ENCODE data around the gene CD84. TPM values are rescaled to one million over a fixed set of nuclear protein-coding genes. Genes with fewer than 3 reads are reported as not detected.

CD84 gene
- total RNA-seq, 2 donors from 2014 or later: 1.2 to 6.7 TPM

- no peak overlapping the region for H3K27ac ChIP-seq
- WGBS: 47% methylated on average over 8 of the region's 8 CpGs
- H3K4me1 ChIP-seq (replicated peaks): no peaks in the 10 kb centered on the region
- no peak for DNase-seq (ENCODE audit: low spot score)
- no peaks in the 10 kb centered on the region for H3K9me3 ChIP-seq
- H3K4me3 ChIP-seq: no peak overlapping the region
- no peak for TF ChIP-seq POLR2AphosphoS5 (IDR thresholded peaks at IDR 0.05)
- TF ChIP-seq POLR2A (IDR thresholded peaks at IDR 0.05): no peak
- TF ChIP-seq, protein P1, sequence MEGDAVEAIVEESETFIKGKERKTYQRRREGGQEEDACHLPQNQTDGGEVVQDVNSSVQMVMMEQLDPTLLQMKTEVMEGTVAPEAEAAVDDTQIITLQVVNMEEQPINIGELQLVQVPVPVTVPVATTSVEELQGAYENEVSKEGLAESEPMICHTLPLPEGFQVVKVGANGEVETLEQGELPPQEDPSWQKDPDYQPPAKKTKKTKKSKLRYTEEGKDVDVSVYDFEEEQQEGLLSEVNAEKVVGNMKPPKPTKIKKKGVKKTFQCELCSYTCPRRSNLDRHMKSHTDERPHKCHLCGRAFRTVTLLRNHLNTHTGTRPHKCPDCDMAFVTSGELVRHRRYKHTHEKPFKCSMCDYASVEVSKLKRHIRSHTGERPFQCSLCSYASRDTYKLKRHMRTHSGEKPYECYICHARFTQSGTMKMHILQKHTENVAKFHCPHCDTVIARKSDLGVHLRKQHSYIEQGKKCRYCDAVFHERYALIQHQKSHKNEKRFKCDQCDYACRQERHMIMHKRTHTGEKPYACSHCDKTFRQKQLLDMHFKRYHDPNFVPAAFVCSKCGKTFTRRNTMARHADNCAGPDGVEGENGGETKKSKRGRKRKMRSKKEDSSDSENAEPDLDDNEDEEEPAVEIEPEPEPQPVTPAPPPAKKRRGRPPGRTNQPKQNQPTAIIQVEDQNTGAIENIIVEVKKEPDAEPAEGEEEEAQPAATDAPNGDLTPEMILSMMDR (IDR thresholded peaks at IDR 0.05): no peak
- no peaks in the 10 kb centered on the region for H3K36me3 ChIP-seq
- no peaks in the 10 kb centered on the region for H3K27me3 ChIP-seq (replicated peaks; ENCODE audit: insufficient read depth)
- intact Hi-C loops (cut with DNase I): no loop called here
Observed at GRCh38 chr1:160539990-160540858, 39.1 kb downstream of the CD84 start.

- DNase-seq (ENCODE audit: low spot score): no peak
- Histone ChIP-seq H3K4me3 (no peak overlapping the region), H3K27me3 (replicated peaks; ENCODE audit: insufficient read depth) (no peaks in the 10 kb centered on the region), H3K36me3 (no peaks in the 10 kb centered on the region), H3K4me1 (replicated peaks) (no peaks in the 10 kb centered on the region), H3K27ac (no peak overlapping the region), H3K9me3 (no peaks in the 10 kb centered on the region)
- WGBS: 87% methylated on average over 6 of the region's 6 CpGs
- TF ChIP-seq, protein P1 (IDR thresholded peaks at IDR 0.05): no peak
- no peak for TF ChIP-seq POLR2A (IDR thresholded peaks at IDR 0.05)
- TF ChIP-seq POLR2AphosphoS5 (IDR thresholded peaks at IDR 0.05): no peak
- intact Hi-C loops (cut with DNase I): no loop called here
Observed at GRCh38 chr1:160539684-160539989, 39.7 kb downstream of the CD84 start.

DNA sequence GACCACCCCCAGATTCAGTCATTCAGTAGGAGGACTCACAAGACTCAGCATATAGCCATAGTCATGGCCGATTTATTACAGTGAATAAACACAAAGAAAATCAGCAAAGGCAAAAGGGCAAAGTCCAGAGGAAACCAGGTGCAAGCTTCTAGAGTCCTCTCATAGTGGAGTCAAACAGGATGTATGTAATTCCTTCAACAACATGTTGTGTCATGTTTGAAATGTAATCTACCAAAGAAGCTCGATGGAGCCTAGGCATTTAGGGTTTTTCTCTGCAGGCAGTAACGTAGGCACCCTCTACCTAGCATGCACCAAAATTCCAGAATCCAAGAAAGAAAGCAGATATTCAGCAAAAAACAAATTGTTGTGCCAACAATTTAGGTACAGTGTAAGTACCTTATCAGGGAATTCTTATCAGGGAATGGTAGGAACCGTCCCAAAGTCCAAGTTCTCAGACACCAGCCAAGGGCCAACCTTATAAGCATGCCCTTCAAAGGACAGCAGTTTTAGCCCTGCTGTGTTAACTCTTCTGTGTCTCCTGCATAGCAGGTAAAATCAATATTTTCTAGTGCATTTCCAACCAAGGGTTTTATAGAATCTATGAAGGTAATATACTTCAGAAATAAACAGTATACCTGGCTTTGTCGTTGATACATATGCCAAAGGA is 40.2 kb downstream of the CD84 start:
- Histone ChIP-seq H3K36me3 (no peaks in the 10 kb centered on the region), H3K9me3 (no peaks in the 10 kb centered on the region), H3K27me3 (replicated peaks; ENCODE audit: insufficient read depth) (no peaks in the 10 kb centered on the region), H3K4me1 (replicated peaks) (no peaks in the 10 kb centered on the region), H3K27ac (no peak overlapping the region), H3K4me3 (no peak overlapping the region)
- TF ChIP-seq, protein P1 (IDR thresholded peaks at IDR 0.05): no peak
- no peak for TF ChIP-seq POLR2A (IDR thresholded peaks at IDR 0.05)
- no peak for TF ChIP-seq POLR2AphosphoS5 (IDR thresholded peaks at IDR 0.05)
- 56% methylated on average over 5 of the region's 5 CpGs for WGBS
- intact Hi-C loops (cut with DNase I): no loop called here
- DNase-seq (ENCODE audit: low spot score): no peak

DNA sequence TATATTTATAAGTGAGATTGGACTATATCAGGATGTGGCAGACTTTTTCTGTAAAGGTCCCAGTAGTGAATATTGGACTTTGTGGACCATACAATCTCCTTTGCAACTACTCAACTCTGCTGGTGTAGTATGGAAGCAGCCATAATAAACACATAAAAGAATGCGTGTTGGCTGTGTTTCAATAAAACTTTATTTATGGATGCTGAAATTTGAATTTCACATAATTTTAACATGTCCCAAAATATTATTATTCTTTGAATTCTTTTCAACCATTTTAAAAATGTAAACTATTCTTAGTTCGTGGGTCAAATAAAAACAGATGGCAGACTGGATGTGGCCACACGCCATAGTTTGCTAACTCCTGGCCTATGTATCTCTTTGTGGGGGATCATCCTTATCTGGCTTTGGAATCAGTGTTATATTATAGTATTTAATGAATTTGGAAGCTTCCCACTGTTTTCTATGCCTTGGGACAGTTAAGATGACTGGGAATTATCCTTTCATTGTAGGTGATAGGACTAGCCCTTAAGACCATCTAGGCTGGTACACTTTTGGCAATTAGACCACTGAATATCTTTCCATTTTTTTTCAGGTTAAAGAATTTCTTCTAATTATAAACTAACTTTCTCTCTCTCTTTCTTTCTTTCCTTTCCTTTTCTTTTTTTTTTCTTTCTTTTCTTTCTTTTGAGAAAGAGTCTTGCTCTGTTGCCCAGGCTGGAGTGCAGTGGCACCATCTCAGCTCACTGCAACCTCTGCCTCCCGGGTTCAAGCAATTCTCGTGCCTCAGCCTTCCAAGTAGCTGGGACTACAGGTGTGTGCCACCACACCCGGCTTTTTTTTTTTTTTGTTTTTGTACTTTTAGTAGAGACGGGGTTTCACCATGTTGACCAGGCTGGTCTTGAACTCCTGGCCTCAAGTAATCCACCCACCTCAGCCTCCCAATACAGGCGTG is 41.3 kb downstream of the CD84 start:
- no peak for DNase-seq (ENCODE audit: low spot score)
- intact Hi-C loops (cut with DNase I): no loop called here
- H3K27me3 ChIP-seq (replicated peaks; ENCODE audit: insufficient read depth): no peaks in the 10 kb centered on the region
- TF ChIP-seq, protein P1 (IDR thresholded peaks at IDR 0.05): no peak
- TF ChIP-seq POLR2AphosphoS5 (IDR thresholded peaks at IDR 0.05) (no peak), POLR2A (IDR thresholded peaks at IDR 0.05) (no peak)
- no peak overlapping the region for H3K4me3 ChIP-seq
- no peaks in the 10 kb centered on the region for H3K36me3 ChIP-seq
- 93% methylated on average over 8 of the region's 8 CpGs for WGBS
- H3K27ac ChIP-seq: no peak overlapping the region
- no peaks in the 10 kb centered on the region for H3K9me3 ChIP-seq
- no peaks in the 10 kb centered on the region for H3K4me1 ChIP-seq (replicated peaks)

Data from prostate gland (tissue), 2 donors.